HG03108 (cell line): ENCODE measurements around the gene BLOC1S4.
"Not testable (repeated sequence)": the region's sequence is repeated elsewhere in the genome, so short reads cannot be mapped to it uniquely, and the experiment has no call there.

Source experiments
- ATAC-seq: cut with Tn5 transposase; IDR thresholded peaks from one replicate; pipeline ENCODE4 v1.9.1; 2021; ENCODE audit warnings: moderate library complexity; ENCODE audit not compliant: unreplicated experiment

The BLOC1S4 gene, protein sequence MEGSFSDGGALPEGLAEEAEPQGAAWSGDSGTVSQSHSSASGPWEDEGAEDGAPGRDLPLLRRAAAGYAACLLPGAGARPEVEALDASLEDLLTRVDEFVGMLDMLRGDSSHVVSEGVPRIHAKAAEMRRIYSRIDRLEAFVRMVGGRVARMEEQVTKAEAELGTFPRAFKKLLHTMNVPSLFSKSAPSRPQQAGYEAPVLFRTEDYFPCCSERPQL

DNA sequence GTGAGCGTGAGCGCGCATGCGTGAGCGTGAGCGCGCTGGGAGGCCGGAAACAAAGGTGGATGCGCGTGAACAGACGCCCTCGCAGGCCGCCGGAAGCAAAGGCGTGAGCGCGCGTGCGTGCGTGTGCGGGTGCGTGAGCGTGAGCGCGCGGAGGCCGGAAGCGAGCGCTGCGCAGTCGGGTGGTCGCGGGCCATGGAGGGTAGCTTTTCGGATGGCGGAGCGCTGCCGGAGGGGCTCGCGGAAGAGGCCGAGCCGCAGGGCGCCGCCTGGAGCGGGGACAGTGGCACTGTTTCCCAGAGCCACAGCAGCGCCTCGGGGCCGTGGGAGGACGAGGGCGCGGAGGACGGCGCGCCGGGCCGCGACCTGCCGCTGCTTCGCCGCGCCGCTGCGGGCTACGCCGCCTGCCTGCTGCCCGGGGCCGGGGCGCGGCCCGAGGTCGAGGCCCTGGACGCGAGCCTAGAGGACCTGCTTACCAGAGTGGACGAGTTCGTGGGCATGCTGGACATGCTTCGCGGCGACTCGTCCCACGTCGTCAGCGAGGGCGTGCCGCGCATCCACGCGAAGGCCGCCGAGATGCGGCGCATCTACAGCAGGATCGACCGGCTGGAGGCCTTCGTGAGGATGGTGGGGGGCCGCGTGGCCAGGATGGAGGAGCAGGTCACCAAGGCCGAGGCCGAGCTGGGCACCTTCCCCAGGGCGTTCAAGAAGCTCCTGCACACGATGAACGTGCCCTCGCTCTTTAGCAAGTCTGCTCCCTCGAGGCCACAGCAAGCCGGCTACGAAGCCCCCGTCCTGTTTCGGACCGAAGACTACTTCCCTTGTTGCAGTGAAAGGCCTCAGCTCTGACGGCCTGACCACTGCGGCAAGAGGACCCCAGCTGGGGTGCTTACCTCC is at the start of gene BLOC1S4:
Gene BLOC1S4, plus strand, starts transcription at position 157 of the 894 bp plus-strand sequence. Its CDS starts 36 bp downstream, at position 193.
- ATAC-seq = peak; percentile 77

DNA sequence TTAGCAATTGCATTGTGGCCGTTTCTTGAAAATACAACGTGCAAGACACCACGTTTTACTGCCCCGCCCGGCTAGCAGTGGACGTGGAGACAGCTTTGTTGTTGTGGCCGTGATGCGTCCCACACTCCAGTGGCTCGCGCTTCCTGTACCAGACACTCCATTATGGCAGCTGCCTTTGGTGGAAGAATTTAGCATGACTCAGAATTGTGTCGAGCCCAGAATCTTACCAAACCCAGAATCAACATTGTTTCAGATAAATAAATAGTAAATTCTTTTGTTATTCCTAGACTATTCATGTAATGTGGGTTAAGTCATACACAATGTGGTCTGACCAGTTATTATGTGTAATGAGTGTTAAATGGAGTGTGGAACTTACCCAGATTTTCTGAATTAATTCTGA is 47.6 kb upstream of the BLOC1S4 start:
- ATAC-seq = no peak

DNA sequence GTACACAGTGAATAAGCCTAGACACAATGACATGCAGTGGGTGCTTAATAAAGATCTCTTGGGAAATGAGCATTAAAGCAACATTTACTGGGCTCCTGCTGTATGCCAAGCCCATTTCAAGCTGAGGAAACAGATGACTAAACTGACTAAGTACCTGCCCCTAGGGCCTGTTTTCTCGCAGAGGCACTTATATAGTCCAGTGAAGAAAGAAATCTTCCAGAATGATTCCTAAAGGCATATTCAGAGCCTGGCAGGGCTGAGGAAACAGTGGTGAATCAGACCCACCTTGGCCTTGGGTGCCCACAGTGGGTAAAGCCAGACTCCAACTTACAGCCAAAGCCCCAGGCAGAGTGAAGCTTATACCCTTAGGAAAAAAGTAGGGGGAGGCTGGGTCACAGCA is 44.3 kb upstream of the BLOC1S4 start:
- no peak for ATAC-seq

DNA sequence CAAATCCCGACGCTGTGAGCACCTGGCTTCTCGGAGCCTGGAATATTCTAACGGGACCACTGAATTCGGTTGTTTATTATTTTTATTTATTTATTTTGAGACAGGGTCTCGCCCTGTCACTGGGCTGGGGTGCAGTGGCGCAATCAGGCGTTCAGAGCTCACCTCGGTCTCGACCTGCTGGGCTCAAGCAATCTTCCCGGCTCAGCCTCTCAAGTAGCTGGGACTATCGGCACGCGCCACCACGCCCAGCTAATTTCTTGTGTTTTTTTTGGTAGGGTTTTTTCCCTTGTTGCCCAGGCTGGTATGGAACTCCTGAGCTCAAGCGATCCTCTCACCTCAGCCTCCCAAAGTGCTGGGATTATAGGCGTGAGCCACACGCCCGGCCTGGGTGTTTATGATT is 43.8 kb upstream of the BLOC1S4 start:
- no peak for ATAC-seq

DNA sequence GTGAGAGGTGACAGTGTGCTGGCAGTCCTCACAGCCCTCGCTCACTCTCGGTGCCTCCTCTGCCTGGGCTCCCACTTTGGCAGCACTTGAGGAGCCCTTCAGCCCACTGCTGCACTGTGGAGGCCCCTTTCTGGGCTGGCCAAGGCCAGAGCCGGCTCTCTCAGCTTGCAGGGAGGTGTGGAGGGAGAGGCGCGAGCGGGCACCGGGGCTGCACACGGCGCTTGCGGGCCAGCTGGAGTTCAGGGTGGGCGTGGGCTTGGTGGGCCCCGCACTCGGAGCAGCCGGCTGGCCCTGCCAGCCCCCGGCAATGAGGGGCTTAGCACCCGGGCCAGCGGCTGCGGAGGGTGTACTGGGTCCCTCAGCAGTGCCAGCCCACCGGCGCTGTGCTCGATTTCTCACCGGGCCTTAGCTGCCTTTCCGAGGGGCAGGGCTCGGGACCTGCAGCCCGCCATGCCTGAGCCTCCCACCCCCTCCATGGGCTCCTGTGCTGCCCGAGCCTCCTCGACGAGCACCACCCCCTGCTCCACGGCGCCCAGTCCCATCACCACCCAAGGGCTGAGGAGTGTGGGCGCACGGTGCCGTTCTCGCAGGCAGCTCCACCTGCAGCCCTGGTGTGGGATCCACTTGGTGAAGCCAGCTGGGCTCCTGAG is 43.3 kb upstream of the BLOC1S4 start:
- ATAC-seq = not testable (repeated sequence)

DNA sequence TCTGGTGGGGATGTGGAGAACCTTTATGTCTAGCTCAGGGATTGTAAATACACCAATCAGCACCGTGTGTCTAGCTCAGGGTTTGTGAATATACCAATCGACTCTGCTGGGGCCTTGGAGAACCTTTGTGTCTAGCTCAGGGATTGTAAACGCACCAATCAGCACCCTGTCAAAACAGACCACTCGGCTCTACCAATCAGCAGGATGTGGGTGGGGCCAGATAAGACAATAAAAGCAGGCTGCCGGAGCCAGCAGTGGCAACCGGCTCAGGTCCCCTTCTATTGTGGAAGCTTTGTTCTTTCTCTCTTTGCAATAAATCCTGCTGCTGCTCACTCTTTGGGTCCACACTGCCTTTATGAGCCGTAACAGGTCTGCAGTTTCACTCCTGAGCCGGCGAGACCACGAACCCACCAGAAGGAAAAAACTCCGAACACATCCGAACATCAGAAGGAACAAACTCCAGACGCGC is 42.7 kb upstream of the BLOC1S4 start:
- not testable (repeated sequence) for ATAC-seq

DNA sequence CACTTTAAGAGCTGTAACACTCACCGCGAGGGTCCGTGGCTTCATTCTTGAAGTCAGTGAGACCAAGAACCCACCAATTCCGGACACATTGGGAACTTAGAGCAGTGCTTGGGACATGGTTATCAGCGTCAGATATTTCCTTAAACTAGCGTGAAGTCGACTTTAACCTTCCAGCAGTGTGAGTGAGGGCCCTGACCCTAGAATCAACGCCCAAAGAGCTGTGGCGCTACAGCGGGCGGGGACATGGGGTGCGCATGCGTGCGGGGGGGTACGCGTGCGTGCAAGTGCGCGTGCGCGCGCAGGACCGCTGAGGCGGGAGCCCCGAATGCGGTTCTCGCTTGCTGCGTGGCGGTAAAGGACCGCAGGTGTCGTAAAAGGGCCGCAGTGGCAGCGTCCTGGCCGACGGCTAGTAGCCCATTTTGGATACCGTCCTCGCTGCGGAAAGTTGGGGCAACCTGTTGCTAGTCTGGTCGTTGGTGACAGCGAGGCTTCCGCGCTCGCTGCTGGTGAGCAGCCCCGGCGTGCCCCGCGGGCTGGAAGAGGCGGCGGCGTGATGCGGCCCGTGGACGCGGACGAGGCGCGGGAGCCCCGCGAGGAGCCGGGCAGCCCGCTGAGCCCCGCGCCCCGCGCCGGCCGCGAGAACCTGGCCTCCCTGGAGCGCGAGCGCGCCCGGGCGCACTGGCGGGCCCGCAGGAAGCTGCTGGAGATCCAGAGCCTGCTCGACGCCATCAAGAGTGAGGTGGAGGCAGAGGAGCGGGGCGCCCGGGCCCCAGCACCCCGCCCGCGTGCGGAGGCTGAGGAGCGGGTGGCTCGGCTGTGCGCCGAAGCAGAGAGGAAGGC is 42.1 kb upstream of the BLOC1S4 start:
- ATAC-seq = peak; percentile 63

DNA sequence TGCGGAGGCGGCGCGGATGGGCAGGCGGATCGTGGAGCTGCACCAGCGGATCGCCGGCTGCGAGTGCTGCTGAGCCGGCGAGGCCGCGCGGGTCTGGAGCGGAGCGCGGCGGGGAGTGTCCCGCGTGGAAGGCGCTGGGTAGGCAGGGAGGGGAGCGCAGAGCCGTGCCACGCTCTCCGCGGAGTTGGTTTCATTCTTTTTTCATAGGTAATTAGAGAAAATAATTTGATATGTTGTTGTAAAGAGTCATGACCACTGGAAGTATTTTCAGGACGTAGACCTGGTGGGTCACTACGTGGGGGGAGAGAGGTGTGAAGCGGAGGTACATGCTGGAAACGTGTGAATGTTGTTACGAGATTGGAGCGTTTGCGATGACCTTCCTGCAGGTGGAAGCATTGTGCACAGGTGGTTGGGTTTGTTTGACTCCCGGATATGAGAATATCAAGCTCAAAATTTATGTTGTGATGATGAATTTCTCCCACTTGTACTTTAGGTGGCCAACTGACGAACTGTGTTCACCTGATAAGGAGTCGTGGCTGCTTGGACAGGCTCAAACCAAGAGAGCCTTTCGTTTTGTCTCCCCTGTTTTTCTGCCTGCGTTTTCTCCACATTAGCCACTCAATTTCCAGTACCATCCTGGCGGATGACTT is 41.3 kb upstream of the BLOC1S4 start:
- ATAC-seq = peak; percentile 38

DNA sequence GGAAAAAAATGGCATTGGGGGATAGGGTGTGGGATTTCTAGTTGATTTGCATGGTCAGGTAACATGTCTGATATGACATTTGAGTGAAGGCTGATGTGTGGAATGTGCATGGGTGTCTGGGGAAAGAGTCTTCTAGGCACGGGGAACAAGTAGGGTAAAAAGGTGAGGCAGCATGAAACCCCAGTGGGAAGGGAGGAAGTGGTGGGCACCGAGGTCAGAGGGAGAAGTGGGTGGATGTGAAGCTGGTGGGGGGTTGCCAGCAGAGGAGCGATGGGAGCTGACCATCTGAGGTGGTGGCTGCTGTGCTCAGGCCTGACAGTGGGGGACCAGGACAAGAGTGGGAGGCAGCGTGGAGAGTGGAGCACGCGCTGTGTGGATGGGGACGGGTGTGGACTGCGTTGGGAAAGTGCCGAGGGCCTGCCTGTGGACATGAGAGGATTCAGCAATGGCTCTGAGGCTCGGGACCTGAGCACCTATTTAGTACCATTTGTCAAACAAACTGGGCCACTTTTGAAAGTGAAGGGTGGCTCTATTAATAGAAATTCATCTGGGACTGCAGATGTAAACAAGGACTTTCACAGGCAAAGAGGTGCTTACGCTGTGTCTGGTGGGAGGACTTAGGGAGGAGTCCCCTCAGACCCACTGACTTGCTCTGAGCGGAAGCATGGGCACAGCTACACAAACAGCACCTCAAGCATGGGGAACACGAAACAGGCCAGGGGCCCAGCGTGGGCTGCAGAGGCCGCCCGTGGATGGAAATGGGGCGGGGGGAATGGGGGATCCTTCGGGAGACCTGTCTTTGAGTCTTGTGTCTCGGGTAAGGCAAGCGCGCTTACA is 39.0 kb upstream of the BLOC1S4 start:
- ATAC-seq = no peak

DNA sequence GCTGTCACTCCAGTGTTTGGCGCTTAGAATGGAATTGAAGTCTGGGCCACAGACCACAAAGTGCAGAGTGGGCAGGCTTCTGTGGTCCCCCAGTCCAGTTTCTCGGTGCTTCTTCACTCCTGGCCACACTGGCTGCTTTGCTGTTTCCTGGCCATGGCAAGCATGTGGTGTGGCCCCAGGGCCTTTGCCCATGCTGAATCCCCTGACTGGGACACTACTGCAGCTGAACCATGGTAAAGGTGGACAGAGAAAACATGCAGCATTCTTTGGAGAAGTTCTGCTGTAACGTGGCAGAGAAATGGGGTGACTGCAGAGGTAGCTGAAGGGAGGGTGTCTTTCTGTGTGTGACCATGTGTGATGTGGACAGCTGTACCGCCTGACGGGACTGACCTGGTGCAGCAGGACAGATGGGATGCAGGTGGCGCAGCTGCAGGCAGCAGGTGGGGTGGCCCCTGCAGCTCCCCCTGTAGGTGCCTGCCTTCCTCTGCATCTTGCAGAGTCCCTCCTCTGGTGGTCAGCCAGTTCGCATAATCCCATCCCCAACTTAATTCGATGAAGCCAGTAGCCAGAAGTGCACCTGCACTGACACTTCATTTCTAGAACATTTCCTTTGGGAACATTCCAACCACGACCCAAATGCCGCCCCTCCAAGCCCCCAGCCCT is 35.5 kb upstream of the BLOC1S4 start:
- no peak for ATAC-seq

DNA sequence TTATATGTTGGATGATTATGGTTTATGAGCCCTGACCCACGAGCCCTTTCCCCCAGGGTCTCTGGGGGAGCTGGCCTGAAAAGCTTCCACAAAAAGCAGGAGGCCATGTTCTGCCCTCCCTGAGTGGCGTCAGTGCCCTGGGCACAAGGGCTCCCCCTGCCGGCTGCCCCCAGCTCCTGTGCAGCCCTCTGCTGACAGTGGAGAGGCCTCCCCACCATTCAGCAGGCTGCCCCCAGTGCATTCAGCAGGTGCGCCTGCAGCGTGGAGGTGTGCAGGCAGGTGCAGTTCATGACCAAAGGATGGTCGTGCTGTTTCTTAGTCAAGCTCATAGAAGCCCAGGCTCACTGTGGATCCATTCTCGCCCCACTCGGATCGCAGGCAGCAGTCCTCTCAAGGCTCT is 34.8 kb upstream of the BLOC1S4 start:
- ATAC-seq = no peak

DNA sequence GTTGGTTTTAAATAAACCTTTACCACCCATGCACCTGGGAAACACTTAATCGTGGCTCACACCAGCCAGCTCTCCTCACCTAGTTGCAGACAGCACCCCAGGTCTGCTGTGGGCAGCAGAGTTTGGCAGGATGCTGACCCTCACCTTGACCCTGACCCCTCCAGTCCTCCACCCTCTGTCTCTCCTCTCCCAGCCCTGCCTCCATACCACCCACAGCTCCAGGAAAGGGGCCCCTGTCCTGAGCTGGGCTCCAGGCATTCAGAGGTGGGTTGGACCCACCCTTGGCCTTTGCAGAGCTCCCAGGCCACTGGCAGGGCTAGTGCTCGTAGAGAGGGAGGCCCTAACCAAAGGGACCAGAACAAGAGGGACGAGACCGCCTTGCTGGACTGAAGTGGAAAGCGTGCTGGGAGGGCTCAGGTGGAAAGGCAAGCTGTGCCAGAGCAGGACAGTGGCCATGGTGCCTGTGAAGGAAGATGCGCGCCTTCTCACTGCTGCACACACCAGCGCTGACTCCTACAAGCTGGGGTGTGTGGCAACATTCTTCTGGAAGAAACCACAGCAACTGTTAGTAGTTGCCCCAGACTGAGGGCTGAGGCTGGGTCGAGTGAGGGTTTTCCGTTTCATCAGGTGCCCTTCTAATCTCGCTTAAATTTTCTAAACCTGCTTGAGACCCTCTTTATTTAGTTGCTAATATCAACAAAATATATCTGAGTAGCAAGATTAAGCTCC is 32.9 kb upstream of the BLOC1S4 start:
- no peak for ATAC-seq

DNA sequence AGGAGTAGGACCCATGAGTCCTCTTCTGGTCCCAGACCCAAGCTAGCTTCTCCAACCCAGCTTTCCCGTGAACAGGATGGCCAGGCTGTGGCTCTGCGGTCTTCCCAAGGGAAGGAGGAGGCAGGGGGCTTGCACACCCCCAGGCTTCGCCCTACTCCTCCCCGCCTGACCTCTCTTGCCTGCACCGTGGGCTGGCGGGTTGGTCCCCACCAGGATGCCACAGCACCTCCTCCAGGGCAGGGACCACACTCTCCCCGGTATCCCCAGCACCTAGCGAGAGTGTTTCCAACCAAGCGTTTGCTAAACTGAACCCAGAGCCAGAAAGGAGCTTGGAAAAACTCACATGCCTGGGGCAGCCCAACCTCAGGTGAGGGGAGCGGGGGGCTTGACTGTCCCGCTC is 31.3 kb upstream of the BLOC1S4 start:
- ATAC-seq = no peak

DNA sequence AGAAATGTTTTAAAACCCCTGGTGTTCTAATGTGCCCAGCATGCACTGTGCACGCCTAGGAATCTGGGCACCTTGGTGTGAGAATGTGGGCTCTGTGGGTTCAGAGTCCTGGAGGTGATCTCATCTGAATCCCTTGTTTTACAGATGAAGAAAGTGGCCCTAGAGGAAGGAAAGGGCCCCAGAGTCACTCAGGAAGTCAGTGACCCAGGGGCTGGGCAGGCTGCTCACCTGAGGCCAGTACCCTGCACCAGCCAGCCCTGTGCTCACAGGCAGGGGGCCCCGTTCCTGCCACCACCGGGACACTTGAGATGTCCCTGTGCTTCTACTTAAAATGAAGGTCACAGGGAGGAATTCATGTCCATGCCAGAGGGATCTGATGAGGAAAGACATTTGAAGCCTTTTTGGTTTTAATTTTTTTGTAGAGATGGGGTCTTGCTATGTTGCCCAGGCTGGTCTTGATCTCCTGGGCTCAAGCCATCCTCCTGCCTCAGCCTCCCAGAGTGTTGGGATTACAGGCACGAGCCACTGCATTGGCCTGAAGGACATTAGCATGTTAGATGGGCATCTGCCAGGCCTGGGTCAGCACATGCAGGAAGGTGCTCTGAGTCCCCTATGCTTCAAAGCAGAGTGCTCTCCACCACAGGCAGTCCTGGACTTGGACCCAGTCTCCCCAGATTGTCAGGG is 29.7 kb upstream of the BLOC1S4 start:
- no peak for ATAC-seq

DNA sequence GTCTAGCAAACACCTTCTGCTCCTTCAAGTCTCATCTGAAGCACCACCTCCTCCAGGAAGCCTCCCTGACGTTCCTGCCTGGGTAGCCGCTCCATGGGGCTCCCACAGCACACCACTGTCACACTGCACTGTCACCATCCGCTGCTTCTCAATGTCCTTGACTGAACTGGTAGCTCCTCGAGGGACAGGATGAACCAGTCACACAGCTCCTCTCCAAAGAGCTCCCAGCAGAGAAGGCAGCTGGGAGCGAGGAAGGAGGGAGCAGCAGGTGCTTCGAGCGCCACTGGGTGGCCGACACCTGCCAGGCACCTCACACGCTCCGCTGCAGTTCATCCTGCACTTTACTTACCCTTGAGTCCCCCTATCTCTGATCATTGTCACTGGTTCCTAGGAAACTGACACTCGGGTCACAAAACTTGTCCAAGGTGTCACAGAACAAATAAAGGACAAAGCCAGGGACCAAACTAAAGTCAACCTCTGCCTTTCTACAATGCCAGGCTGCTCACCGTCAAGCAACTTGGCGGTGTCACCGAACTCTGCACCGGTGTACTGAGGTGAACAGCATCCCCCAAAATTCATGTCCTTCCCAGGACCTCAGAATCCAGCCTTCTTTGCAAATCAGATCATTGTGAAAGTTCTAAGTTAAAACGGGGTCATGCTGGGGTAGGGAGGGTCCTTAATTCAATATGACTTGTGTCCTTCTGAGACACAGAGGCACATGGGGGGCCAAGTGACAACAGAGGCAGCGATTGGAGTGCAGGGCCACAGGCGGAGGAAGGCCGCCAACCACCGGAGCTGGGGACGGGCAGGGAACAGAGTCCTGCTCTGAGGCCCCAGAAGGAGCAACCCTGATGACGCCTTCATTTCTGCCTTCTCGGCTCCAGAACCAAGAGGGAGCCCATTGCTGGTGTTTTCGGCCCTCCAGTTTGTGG is 27.8 kb upstream of the BLOC1S4 start:
- no peak for ATAC-seq

DNA sequence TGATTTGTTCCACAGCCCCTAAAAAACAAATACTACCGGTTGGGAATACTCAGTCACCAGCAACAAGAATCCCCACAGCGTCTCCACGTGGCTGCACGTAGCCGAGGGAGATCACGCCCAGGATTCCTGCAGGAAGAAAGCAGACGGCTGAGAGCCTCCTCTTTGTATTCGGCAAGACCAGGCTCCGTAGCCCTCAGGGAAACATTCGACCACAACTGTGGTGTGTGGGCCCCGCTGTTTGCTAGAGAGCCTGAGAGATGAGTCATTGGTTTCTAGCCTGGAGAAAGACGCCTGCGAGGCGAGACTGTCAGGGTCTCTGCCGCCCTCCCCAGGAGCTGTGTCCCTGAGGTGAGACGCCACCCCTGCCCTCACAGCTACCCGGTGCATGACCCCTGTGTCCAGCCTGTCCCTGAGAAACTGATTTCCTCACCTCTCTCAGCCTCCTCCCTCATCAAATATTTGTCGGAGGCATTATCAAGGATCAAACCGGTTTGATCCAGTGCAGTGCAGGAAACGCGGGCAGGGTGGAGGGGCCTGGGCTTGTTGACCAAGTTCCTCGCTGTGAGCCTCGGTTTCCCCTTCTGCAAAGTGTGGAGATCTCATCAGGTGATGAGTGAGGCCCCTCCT is 27.0 kb upstream of the BLOC1S4 start:
- ATAC-seq = peak; percentile 69
